RWPE2 (cell line): Measurements from ENCODE around the gene CCL26.
A peak's percentile ranks its signal among the peaks of the same experiment; 100 is the strongest.

Experiments used
- ATAC-seq: fragments of 200-7000 bp; cut with Tn5 transposase; 3 replicates; pipeline ENCODE4 v1.9.1; 2021; ENCODE audit warnings: low read depth
- DNase-seq: peaks from one replicate; pipeline ENCODE4 v3.0.0-alpha.2; 2020; ENCODE audit warnings: low spot score
- H3K27ac ChIP-seq: fragments of 450-650 bp; 2 replicates; pipeline ENCODE4 v1.5.1; 2017; ENCODE audit warnings: mild to moderate bottlenecking; ENCODE audit not compliant: poor library complexity, severe bottlenecking
- H3K27me3 ChIP-seq: fragments of 250-450 bp; sonication (Bioruptor Pico); 2 replicates; pipeline ENCODE4 v1.5.1; 2021; ENCODE audit warnings: mild to moderate bottlenecking, moderate library complexity; ENCODE audit not compliant: insufficient read depth, poor library complexity, severe bottlenecking
- H3K36me3 ChIP-seq: fragments of 250-450 bp; sonication (Bioruptor Pico); 2 replicates; pipeline ENCODE4 v1.5.1; 2020; ENCODE audit warnings: low read depth, mild to moderate bottlenecking, moderate library complexity
- H3K4me1 ChIP-seq: fragments of 250-450 bp; sonication (Bioruptor Pico); 2 replicates; pipeline ENCODE4 v1.5.1; 2021; ENCODE audit warnings: mild to moderate bottlenecking, moderate library complexity; ENCODE audit not compliant: insufficient read depth, poor library complexity, severe bottlenecking
- H3K4me3 ChIP-seq: fragments of 250-450 bp; sonication (Bioruptor Pico); 2 replicates; pipeline ENCODE4 v1.5.1; 2021; ENCODE audit warnings: mild to moderate bottlenecking, moderate library complexity; ENCODE audit not compliant: severe bottlenecking
- H3K9me3 ChIP-seq: fragments of 250-450 bp; sonication (Bioruptor Pico); 2 replicates; pipeline ENCODE4 v1.5.1; 2021; ENCODE audit warnings: mild to moderate bottlenecking, moderate library complexity; ENCODE audit not compliant: severe bottlenecking
- CTCF ChIP-seq: fragments of 450-650 bp; IDR thresholded peaks from one replicate; pipeline ENCODE4 v1.5.1; 2017; ENCODE audit warnings: mild to moderate bottlenecking, moderate library complexity; ENCODE audit not compliant: poor library complexity, severe bottlenecking

Gene CCL26

GRCh38 chr7:75737856-75738603, 34.0 kb downstream of the CCL26 start:
- no peak for ATAC-seq
- DNase-seq = no peak
- H3K27me3 ChIP-seq = no peaks in the 10 kb centered on the region
- no peak for TF ChIP-seq CTCF
- no peak overlapping the region for H3K27ac ChIP-seq
- H3K9me3 ChIP-seq = no peaks in the 10 kb centered on the region
- H3K36me3 ChIP-seq = no peaks in the 10 kb centered on the region
- H3K4me1 ChIP-seq = peaks cover 5% of the 10 kb centered on the region
- H3K4me3 ChIP-seq = peak overlapping the region; percentile 93

GRCh38 chr7:75735581-75736350, 36.2 kb downstream of the CCL26 start:
- no peak for TF ChIP-seq CTCF
- Histone ChIP-seq H3K4me1 (peaks cover 11% of the 10 kb centered on the region), H3K27ac (no peak overlapping the region), H3K27me3 (no peaks in the 10 kb centered on the region), H3K9me3 (no peaks in the 10 kb centered on the region), H3K36me3 (no peaks in the 10 kb centered on the region), H3K4me3 (no peak overlapping the region)
- DNase-seq = no peak
- no peak for ATAC-seq

GRCh38 chr7:75734586-75735458, 37.2 kb downstream of the CCL26 start:
- TF ChIP-seq CTCF = no peak
- no peak for ATAC-seq
- DNase-seq = no peak
- Histone ChIP-seq H3K9me3 (no peaks in the 10 kb centered on the region), H3K4me1 (peaks cover 11% of the 10 kb centered on the region), H3K27ac (no peak overlapping the region), H3K27me3 (no peaks in the 10 kb centered on the region), H3K4me3 (no peak overlapping the region), H3K36me3 (no peaks in the 10 kb centered on the region)

- ATAC-seq (peak; percentile 63), DNase-seq (no peak)
- H3K4me3 ChIP-seq = no peak overlapping the region
- H3K9me3 ChIP-seq = no peaks in the 10 kb centered on the region
- H3K4me1 ChIP-seq = peaks cover 21% of the 10 kb centered on the region
- TF ChIP-seq CTCF = no peak
- H3K36me3 ChIP-seq = no peaks in the 10 kb centered on the region
- no peaks in the 10 kb centered on the region for H3K27me3 ChIP-seq
- H3K27ac ChIP-seq = peak overlapping the region; percentile 64
Measured at GRCh38 chr7:75732764-75733630, 39.0 kb downstream of the CCL26 start.
